RPMI8226 (cell line): ENCODE measurements around the gene BCL2L15.
"Not testable (repeated sequence)": the region's sequence is repeated elsewhere in the genome, so short reads cannot be mapped to it uniquely, and the experiment has no call there.

Source experiments
- DNase-seq: peaks from one replicate; pipeline ENCODE4 v3.0.0-alpha.2; 2015

BCL2L15 gene

DNA sequence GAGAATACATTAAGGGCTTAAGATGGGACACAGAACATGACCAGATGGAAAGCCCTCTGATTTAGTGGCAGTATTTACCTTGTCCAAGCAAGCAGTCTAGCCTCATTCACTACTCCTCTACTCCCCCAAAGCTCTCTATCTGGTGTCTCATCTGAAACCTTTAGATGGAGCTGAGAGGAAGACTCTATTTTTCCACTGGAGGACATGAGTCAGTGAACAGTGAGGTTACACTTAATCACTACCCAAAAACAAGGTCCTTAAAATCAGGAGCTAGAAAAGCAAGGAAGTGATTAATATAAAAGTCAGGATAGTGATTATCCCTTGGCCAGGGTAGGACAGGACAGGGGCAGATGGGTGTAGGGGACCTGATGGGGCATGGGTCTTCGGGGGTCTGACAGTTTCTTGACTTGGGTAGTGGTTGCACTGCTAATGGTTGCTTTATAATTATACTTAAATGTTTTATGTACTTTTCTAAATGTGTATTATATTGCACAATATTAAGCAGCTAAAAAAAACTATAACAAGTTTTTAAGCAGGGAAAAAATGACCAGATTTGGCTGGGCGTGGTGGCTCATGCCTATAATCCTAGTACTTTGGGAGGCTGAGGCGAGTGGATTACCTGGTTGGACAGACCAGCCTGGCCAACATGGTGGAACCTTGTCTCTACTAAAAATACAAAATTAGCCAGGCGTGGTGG lies 18.8 kb downstream of the BCL2L15 start:
- DNase-seq: no peak

DNA sequence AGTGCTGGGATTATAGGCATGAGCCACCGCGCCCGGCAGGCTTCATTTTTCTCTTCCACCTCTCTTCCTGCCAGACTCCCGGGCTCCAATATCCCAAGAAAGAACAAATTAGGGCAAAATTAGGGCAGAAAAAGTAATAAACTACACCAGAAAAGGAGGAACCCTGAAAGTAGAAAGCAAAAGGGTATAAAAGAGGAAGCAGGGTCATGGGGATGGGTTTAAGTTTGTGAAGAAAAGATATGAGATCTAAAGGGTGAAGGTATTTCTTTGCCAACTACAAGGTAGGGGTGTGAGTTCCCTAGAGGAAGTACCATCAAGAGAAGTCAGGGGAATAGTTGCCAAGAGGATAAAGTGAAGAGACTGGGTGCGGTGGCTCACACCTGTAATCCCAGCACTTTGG lies 25.7 kb downstream of the BCL2L15 start:
- no peak for DNase-seq

DNA sequence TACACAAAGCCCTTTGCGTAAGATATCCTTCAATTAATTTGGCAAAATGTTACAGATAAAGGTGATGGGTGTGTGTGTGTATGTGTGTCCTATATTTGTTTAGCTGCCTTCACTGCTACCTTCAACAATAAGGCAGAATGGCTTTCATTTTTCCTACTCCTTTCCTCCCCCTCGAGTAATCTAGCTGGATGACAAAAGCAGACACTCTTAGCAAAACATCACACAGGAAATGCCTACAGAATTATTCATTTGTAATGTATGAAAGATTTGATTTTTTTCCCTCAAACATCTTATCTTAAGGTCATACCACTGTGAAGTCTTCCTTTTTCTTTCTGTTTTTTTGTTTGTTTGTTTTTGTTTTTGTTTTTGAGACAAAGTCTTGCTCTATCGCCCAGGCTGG lies 26.5 kb downstream of the BCL2L15 start:
- DNase-seq: no peak

DNA sequence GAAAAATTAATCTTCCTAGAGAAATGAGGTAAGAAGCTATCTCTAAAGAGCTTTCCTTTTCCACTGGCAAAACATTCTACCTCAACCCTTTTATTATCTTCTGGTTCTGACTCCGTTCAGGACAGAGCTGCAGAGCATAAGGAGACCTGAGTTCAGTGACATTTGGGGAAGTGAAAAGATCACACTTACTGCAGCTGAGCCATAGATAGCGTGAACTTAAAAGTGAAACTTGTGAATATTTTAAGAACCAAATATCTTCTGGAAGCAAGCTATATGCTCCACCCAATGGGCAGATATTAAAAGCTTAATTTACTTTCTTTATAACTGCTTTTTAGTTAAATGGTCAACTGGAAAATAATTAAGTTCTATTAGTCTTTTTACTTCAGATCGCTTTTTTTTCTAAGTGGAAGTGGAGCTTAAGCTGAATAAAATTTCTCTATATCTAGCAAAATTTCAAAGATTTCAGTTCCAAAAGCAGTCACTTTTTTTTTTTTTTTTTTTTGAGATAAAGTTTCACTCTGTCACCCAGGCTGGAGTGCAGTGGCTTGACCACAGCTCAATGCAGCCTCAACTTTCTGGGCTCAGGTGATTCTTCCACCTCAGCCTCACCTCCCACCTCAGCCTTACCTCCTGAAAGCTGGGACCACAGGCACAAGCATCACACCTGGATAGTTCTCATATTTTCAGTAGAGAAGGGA lies 27.8 kb downstream of the BCL2L15 start:
- peak; percentile 71 for DNase-seq

GRCh38 chr1:113858982-113859381 lies 28.4 kb downstream of the BCL2L15 start:
- no peak for DNase-seq

- peak; percentile 9 for DNase-seq
Measured at GRCh38 chr1:113858418-113858817, 29.0 kb downstream of the BCL2L15 start.

GRCh38 chr1:113857776-113858175 lies 29.6 kb downstream of the BCL2L15 start:
- no peak for DNase-seq

DNA sequence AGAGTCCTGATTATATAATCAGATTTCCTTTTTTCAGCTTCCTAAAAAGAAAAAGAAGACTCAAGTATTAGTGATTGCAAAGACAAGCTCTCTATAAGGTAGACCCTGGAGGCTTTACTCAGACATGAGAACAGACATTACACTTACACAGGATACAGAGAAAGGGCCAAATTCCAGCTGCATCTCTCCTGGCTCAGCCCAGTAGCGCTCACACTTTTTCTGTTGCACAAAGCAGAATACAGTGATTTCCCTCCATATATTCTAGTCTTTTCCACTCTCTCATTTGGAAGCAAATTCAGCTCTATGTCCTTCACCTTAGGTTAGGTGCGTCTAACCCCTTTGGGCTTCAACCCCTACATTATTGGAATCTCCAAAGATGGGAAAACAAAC lies 31.0 kb downstream of the BCL2L15 start:
- no peak for DNase-seq

DNA sequence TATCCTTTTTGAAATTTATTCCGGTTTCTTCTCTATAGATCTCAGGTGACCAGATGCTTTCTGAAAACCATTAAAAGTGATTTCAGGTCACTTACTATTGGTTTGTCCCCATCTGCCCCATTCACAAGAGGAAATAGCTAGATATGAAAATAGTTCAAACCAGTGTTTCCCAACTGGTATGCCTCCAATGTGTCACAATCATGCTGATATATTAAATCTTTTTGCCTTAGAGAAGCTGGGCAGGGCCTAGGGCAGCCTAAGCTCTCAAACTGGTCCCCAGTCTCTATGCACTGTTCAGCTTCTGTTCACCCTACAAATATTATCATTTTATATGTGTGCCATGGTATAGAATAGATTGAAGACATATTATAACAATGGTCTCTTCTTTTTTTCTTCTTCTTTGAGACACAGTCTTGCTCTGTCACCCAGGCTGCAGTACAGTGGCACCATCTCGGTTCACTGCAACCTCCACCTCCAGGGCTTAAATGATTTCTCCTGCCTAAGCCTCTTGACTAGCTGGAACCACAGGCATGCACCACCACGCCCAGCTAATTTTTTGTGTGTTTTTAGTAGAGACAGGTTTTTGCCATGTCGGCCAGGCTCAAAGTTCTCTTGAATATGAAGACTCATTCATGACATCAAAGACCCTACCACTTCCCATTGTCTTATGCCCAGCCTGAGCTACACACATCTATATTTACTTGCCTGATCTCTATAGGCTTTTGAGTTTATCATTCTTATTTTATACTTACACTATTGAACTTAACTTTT lies 31.6 kb downstream of the BCL2L15 start:
- DNase-seq: no peak

DNA sequence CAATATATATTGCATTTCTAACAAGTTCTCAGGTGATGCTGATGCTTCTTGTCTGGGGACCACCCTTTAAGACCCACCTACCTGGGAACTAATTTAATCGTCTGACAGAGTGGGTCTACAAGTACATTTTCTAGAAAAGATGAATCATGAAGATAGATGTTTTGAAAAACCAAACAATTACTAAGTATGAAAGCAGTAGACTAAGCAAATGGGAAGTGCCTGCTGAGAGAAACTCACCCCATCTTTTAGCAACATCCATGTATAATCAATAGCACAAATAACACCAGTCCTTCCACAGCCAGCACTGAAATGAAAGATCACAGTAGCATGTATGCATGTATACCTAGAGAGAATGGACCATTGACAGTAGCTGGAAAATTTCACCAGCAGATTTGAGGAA lies 33.1 kb downstream of the BCL2L15 start:
- no peak for DNase-seq

- DNase-seq: not testable (repeated sequence)
Measured at GRCh38 chr1:113852694-113853093, 34.7 kb downstream of the BCL2L15 start.

DNA sequence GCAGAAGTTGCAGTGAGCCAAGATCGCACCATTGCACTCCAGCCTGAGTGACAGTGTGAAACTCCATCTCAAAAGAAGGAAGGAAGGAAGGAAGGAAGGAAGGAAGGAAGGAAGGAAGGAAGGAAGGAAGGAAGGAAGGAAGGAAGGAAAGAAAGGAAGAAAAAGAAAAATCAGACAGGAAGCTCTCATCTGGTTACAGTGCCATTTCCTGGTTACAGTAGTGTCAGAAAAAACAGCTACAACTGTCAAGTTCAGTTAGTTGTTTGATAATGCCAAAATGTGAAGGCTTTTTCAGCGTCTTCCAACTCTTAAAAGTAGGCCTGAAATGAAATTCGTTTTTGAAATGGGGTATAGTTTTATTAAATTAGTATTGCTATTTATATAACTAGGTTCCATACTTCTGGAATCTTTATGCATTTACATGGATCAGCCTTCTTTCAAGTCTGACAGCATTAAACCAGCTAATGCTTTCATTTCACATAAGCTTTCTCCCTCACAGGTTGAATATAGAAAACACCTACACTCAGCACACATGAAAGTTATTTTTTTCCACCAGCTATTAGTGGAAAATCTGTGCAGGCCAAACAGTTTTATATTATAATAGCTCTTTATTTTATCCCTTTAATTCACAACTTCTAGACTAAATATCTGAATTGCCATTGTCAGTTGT lies 37.1 kb downstream of the BCL2L15 start:
- DNase-seq: no peak

DNA sequence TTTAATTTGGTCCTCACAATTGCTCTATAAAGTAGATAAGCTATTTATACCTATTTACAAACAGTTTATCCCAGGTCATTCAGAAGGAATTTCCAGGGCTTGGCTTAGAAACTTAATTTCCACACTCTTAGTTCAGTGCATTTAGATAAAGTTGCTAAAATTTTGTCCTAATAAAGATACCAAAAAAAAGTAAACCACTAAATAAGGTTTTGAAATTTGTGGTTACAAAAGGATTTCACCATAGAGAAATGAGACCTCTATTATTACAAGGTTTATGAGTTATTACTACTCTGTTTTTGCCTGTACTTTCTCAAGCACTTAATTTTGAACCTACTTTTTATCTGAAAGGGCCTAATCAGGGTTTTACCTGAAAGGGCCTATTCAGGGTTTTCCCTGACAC lies 38.3 kb downstream of the BCL2L15 start:
- DNase-seq: no peak

DNA sequence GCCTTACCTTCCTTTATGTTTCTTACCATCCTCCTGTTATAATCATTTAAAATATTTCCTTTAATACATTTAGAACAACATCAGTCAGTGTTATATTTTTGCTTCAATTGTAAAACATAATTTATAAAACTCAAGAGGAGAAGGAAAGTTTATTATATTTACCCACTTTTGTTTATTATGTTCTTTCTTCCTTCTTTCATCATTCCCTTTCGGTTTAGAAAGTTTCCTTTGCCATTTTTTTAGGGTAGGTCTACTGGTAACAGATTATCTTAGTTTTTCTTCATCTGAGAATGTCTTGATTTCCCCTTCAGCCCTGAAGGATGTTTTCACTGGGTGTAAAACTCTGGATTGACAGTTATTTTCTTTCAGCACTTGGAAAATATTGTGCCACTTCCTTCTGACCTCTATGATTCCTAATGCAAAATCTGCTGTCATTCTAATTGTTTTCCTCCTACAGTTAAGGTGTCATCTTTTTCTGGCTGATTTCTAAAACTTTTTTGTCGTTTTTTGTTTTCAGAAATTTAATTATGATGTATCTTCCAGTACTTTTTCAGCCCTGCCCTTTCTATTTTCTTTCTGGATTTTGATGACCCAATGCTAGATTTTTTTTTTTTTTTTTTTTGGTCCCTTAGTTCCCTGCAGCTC lies 40.9 kb downstream of the BCL2L15 start:
- DNase-seq: no peak

DNA sequence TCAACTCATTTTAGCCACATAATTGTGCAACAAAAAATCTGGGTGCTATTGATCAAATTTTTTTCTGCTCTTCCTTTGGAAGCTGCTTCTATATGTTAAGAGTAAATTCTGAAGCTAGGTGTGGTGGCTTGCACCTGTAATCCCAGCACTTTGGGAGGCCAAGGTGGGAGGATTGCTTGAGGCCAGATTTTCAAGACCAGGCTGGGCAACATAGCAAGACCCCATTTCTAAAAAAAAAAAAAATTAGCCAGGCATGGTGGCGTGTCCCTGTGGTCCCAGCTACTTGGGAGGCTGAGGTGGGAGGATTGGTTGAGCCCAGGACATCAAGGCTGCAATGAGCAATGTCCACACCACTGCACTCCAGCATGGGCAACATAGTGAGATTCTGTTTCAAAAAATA lies 50.8 kb downstream of the BCL2L15 start:
- DNase-seq: no peak

DNA sequence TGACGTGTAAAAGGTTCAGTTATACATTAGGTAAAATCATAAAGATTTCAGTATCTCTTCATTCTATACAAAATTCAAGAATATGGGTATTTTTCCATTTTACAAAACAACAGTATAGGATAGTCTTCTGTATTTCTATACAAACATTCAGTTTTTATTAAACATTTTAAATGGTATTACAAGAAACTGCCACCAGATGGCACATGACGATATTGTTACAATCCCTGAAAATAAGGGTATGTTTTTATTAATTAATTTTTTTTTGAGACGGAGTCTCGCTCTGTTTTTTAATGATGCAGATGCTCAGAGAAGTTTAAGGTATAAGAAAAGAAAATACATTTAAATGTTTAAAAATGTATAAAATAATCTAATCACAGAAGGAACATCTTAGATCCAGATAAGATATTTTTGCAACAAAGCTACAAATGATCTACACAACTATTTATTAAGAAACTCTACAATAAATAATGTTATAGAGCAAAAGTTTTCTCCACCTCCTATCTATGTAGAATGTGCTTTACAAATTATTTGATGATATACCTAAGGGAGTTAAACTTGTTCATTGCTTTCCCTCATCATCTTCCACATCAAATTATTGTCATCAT lies 51.6 kb downstream of the BCL2L15 start:
- peak; percentile 37 for DNase-seq

DNA sequence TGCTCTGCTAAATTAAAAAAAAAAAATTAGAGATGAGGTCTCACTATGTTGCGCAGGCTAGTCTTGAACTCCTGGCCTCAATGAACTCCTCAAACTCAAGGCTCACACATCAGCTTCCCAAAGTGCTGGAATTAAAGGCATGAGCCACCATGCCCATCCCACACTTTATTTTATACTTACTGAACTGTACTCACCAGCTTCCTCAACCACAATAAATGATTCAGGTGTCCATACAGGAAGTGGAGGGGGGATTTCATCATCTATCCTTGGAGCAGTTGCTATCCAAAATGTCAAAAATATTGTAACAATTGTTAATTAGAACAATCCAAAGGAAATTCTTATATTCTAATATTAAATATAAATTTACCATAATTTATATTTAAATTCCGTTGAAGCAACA lies 52.7 kb downstream of the BCL2L15 start:
- DNase-seq: no peak
